Colonic mucosa (tissue), 4 donors: ENCODE results near the gene SLC17A2. TPM values are rescaled to one million over a fixed set of nuclear protein-coding genes. Genes with fewer than 3 reads are reported as not detected.
"Not testable (repeated sequence)": the region's sequence is repeated elsewhere in the genome, so short reads cannot be mapped to it uniquely, and the experiment has no call there.

Source experiments
- DNase-seq: peaks from one replicate; pipeline ENCODE4 v3.0.0-alpha.2; 2020
- H3K27ac ChIP-seq: fragments of 200-600 bp; one replicate; pipeline ENCODE4 v1.8.0; 2021
- H3K27me3 ChIP-seq: fragments of 200-600 bp; one replicate; pipeline ENCODE4 v1.8.0; 2021
- H3K36me3 ChIP-seq: fragments of 200-600 bp; one replicate; pipeline ENCODE4 v1.8.0; 2021
- H3K4me1 ChIP-seq: fragments of 200-600 bp; one replicate; pipeline ENCODE4 v1.8.0; 2021; ENCODE audit warnings: mild to moderate bottlenecking
- H3K4me3 ChIP-seq: fragments of 200-600 bp; one replicate; pipeline ENCODE4 v1.8.0; 2021
- H3K9ac ChIP-seq, 2 donors: one replicate each; pipeline ENCODE4 v1.7.0; 2013; ENCODE audit warnings: control low read depth in 2 of 2, low read depth in 2 of 2, low read length in 2 of 2
- H3K9me3 ChIP-seq: fragments of 200-600 bp; one replicate; pipeline ENCODE4 v1.8.0; 2021
- intact Hi-C: fragments of 100-400 bp; cut with DNase I; formaldehyde crosslinking; loops from one replicate; pipeline ENCODE4 v1.14.1; 2022
- total RNA-seq, 2 donors: library from RNA; stranded (reverse); fragmentation: NEBNext Ultra II Directional in 1 of 2; extraction: Animal tissue kit (Norgen Biotek cat#: 25700) in 1 of 2; gene quantifications; one replicate each; pipeline ENCODE4 v1.2.1, GENCODE V29; 2021
- TF ChIP-seq, protein P1 (sequence below): fragments of 200-600 bp; IDR thresholded peaks from one replicate; pipeline ENCODE4 v1.8.0; 2022; ENCODE audit warnings: antibody characterized with exemption, mild to moderate bottlenecking
- donor health status: healthy.
- donor health status: DM: no; HTN: no; CAD: no.
- donor health status: DM: no; HTN: no; CAD: no.

The SLC17A2 gene
- total RNA-seq, 2 donors from 2014 or later, result not detected

GRCh38 chr6:25950297-25950696 is 19.8 kb upstream of the SLC17A2 start:
- H3K9ac ChIP-seq, result no peak overlapping the region
- H3K36me3 ChIP-seq, result no peaks in the 10 kb centered on the region
- no peaks in the 10 kb centered on the region for H3K4me1 ChIP-seq
- H3K9me3 ChIP-seq, result no peaks in the 10 kb centered on the region
- no peak overlapping the region for H3K27ac ChIP-seq
- H3K4me3 ChIP-seq, result no peak overlapping the region
- no peak for DNase-seq
- no peaks in the 10 kb centered on the region for H3K27me3 ChIP-seq
- TF ChIP-seq, protein P1, sequence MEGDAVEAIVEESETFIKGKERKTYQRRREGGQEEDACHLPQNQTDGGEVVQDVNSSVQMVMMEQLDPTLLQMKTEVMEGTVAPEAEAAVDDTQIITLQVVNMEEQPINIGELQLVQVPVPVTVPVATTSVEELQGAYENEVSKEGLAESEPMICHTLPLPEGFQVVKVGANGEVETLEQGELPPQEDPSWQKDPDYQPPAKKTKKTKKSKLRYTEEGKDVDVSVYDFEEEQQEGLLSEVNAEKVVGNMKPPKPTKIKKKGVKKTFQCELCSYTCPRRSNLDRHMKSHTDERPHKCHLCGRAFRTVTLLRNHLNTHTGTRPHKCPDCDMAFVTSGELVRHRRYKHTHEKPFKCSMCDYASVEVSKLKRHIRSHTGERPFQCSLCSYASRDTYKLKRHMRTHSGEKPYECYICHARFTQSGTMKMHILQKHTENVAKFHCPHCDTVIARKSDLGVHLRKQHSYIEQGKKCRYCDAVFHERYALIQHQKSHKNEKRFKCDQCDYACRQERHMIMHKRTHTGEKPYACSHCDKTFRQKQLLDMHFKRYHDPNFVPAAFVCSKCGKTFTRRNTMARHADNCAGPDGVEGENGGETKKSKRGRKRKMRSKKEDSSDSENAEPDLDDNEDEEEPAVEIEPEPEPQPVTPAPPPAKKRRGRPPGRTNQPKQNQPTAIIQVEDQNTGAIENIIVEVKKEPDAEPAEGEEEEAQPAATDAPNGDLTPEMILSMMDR, result no peak
- intact Hi-C loops, result no loop called here

DNA sequence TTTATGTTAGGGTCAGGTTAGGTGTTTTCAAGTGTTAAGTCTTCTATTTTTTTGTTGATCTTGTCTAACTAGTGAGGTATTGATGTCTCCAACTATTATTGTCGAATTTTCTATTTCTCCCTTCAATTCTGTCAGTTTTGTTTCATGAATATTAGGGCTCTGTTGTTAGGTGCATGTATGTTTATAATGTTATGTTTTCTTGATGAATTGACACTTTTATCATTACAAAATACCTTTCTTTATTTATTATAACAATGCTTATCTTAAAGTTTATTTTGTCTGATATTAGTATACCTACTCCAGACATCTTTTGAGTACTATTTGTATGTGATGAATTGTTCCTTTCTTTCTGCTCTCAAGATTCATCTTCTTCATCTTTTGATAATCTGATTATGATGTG is 19.2 kb upstream of the SLC17A2 start:
- H3K9me3 ChIP-seq, result no peaks in the 10 kb centered on the region
- H3K36me3 ChIP-seq, result no peaks in the 10 kb centered on the region
- no peaks in the 10 kb centered on the region for H3K4me1 ChIP-seq
- DNase-seq, result no peak
- H3K4me3 ChIP-seq, result no peak overlapping the region
- no peak overlapping the region for H3K27ac ChIP-seq
- TF ChIP-seq, protein P1, result no peak
- intact Hi-C loops, result no loop called here
- no peaks in the 10 kb centered on the region for H3K27me3 ChIP-seq
- no peak overlapping the region for H3K9ac ChIP-seq

- H3K27ac ChIP-seq, H3K27me3 ChIP-seq, H3K9ac ChIP-seq, H3K36me3 ChIP-seq, H3K4me3 ChIP-seq, H3K9me3 ChIP-seq, intact Hi-C loops, DNase-seq, H3K4me1 ChIP-seq: not testable (repeated sequence)
These were observed 17.0 kb upstream of the SLC17A2 start for GRCh38 chr6:25947492-25947891.

DNA sequence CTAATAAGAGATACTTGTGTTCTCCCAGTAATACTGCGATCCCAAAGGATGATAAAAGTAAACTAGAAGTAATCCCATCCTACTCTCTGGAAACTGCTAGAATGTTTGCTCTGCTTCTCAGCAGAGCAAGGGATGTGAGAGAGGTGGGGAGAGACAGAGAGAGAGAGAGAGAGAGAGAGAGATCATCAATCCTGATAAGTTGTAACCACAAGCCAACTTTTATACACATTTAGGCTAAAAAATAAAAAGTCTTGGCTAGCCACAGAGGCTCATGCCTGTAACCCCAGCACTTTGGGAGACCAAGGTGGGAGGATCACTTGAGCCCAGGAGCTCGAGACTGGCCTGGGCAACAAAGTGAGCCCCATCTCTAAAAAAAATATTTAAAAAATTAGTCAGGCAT is 16.1 kb upstream of the SLC17A2 start:
- Histone ChIP-seq H3K4me3 (no peak overlapping the region), H3K36me3 (no peaks in the 10 kb centered on the region), H3K27me3 (no peaks in the 10 kb centered on the region), H3K9ac (no peak overlapping the region), H3K27ac (no peak overlapping the region), H3K9me3 (no peaks in the 10 kb centered on the region), H3K4me1 (no peaks in the 10 kb centered on the region)
- DNase-seq, result no peak
- intact Hi-C loops, result no loop called here
- TF ChIP-seq, protein P1, result no peak

GRCh38 chr6:25945738-25946137 is 15.2 kb upstream of the SLC17A2 start:
- intact Hi-C loops, DNase-seq: not testable (repeated sequence)

GRCh38 chr6:25944688-25945574 is 14.4 kb upstream of the SLC17A2 start:
- H3K4me3 ChIP-seq, result no peak overlapping the region
- no peaks in the 10 kb centered on the region for H3K27me3 ChIP-seq
- TF ChIP-seq, protein P1, result no peak
- intact Hi-C loops, result no loop called here
- no peak overlapping the region for H3K9ac ChIP-seq
- H3K36me3 ChIP-seq, result no peaks in the 10 kb centered on the region
- DNase-seq, result no peak
- no peak overlapping the region for H3K27ac ChIP-seq
- no peaks in the 10 kb centered on the region for H3K4me1 ChIP-seq
- no peaks in the 10 kb centered on the region for H3K9me3 ChIP-seq

More at GRCh38 chr6:25945738-25946137, 15.2 kb upstream of the SLC17A2 start:
- H3K27me3 ChIP-seq, H3K27ac ChIP-seq, H3K4me3 ChIP-seq, H3K9me3 ChIP-seq, H3K9ac ChIP-seq, H3K4me1 ChIP-seq, H3K36me3 ChIP-seq: not testable (repeated sequence)
